Stimulated activated CD4-positive, alpha-beta T cell treated with anti-CD3 and anti-CD28 coated beads, TNF-alpha, amount 100 ng/mL, for 24 hours (primary cell): ENCODE measurements around the gene SHISAL2A.
"Not testable (repeated sequence)": the region's sequence is repeated elsewhere in the genome, so short reads cannot be mapped to it uniquely, and the experiment has no call there.

Experiments used
- DNase-seq, 3 experiments: peaks; one replicate each; pipeline ENCODE4 v3.0.0-alpha.2; 2020; ENCODE audit warnings: low read depth in 3 of 3

SHISAL2A gene

GRCh38 chr1:52684545-52684944 is 51.6 kb downstream of the SHISAL2A start:
- no peak for DNase-seq

DNA sequence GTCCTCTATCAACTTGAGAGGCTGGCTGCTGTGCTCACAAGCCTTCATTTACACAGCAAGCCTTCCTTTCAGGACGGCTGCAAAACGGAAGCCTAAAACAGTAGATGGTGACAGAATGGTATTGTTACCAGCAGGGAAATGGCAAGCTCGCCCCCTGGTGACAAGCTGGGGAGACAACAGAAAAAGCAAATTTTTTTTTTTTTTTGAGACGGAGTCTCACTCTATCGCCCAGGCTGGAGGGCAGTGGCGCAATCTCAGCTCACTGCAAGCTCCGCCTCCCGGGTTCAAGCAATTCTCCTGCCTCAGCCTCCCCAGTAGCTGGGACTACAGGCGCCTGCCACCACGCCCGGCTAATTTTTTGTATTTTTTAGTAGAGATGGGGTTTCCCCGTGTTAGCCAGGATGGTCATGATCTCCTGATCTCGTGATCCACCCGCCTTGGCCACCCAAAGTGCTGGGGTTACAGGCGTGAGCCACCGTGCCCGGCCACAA is 53.3 kb downstream of the SHISAL2A start:
- peak; percentile 52 to 64 (median 60) for DNase-seq

DNA sequence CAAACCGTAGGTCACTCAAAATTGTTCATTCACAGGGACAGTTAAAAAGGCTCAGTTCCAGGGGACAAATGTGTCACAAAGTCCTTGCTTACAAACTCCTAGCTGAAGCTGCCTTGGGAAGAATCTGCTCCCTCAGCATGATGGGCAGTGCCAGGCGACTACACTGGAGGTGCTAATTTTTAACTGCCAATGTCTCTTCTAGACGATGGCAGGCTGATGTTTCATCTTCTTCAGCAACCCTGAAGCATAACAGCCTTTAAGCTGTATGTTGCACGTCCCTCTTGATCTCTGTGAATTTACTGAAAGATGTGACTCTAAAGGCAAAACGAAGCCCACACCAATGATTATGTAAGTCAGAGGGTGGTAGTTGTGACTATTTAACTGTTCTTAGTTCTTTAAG is 53.9 kb downstream of the SHISAL2A start:
- no peak for DNase-seq

- no peak for DNase-seq
Measured at GRCh38 chr1:52691821-52692220, 58.9 kb downstream of the SHISAL2A start.

DNA sequence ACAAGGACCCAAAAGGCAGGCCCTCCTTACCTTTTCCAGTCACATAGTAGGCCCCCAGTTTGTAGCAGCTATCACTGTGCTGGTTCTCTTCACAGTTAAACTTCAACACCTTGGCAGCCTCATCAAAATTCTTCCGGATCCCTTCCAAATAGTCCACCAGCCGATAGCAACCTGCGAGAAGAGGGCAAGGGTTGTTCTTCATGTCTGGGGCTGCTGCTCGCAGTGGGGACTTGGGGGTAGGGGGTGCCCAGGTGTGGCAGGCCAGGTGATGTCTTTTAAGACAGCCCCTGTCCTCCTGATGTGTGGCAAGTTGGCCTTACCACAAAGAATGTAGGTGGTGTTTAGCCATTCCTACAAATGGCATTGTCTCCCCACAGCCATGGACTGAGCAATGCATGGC is 59.7 kb downstream of the SHISAL2A start:
- DNase-seq: no peak

DNA sequence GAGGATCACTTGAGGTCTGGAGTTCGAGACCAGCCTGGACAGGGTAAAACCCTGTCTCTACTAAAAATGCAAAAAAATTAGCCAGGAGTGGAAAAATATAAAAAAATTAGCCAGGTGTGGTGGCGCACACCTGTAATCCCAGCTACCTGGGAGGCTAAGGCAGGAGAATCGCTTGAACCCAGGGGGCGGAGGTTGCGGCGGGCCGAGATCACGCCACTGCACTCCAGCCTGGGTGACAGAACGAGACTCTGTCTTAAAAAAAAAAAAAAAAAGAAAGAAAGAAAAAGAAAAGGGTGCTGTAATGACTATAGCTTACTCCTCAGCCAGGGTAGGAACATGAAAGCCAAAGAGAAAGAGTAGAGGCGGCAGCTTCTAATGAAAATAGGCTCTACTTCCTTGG is 60.4 kb downstream of the SHISAL2A start:
- not testable (repeated sequence) for DNase-seq

DNA sequence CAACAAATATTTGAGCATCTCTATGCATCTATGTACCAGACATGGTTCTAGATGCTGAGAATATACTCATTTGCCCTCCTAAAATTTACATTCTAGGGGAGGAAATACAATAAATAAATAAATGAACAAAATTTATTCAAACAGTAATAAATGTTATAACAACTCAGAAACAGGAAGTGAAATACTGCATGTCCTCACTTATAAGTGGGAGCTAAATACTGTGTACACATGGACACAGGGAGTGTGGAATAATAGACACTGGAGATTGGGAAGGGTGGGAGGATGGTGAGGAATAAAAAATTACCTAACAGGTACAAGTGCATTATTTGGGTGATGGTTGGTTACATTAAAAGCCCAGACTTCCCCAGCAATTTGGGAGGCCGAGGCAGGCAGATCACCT is 60.9 kb downstream of the SHISAL2A start:
- DNase-seq: no peak

- no peak for DNase-seq
Measured at GRCh38 chr1:52695627-52696026, 62.7 kb downstream of the SHISAL2A start.

- DNase-seq: peak; percentile 47 to 74 (median 59)
Measured at GRCh38 chr1:52697795-52698674, 65.1 kb downstream of the SHISAL2A start, which contains the start of gene COA7. Gene COA7 (minus strand): TSS chr1:52698347. CDS start chr1:52698326, 21 bp downstream.

- DNase-seq: peak; percentile 67 to 75 (median 71)
Measured at GRCh38 chr1:52702886-52703787, 70.2 kb downstream of the SHISAL2A start.

DNA sequence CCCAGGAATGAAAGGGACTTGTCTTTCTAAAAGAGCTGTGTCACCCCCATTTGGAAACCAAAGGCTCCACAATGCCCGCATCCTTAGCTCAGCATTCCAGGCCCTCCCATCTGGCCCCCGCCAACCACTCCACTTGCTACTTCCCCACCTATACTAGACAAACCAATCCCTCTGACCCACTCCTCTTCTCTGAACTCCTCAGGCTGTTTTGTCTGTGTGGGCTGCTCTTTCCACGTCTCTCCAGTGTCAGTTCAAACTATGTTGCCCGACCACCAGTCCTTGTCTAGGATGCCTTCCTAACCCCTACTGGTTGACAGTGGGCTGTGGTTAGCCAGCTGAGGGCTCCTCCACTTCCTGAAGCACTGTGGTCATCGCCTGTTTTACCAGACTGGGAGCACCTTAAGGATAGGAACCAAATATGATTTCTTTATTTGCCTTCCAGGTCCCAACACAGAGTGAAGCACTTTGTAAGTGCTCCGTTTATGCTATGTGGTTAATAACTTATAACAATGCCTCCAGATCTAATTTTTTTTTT is 73.2 kb downstream of the SHISAL2A start:
- DNase-seq: no peak
